ENCODE measurements around the gene FAM43A.
A peak's percentile ranks its signal among the peaks of the same experiment; 100 is the strongest.

DNA sequence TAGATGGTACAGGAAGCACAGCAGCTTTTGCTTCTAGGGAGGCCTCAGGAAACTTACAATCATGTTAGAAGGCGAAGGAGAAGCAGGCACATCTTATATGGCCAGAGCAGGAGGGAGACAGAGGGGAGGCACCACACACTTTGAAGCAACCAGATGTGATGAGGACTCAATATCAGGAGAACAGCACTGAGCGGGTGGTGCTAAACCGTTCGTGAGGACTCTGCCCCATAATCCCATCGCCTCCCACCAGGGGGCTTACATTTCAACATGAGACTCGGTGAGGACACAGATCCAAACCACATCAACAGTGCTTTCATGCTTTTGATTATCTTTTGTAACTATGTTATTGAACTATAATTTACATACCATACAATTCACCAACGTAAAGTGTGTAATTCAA, 44.9 kb upstream of the FAM43A start:
- TF ChIP-seq, protein P1, sequence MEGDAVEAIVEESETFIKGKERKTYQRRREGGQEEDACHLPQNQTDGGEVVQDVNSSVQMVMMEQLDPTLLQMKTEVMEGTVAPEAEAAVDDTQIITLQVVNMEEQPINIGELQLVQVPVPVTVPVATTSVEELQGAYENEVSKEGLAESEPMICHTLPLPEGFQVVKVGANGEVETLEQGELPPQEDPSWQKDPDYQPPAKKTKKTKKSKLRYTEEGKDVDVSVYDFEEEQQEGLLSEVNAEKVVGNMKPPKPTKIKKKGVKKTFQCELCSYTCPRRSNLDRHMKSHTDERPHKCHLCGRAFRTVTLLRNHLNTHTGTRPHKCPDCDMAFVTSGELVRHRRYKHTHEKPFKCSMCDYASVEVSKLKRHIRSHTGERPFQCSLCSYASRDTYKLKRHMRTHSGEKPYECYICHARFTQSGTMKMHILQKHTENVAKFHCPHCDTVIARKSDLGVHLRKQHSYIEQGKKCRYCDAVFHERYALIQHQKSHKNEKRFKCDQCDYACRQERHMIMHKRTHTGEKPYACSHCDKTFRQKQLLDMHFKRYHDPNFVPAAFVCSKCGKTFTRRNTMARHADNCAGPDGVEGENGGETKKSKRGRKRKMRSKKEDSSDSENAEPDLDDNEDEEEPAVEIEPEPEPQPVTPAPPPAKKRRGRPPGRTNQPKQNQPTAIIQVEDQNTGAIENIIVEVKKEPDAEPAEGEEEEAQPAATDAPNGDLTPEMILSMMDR (conservative IDR thresholded peaks at IDR 0.05; ENCODE audit: low read length) = peak; percentile 63
- no peak for TF ChIP-seq EZH2phosphoT487 (IDR thresholded peaks at IDR 0.05; ENCODE audit: borderline replicate concordance, low read depth, low read length)

All from OCI-LY7 (cell line).